GM12891 (cell line): ENCODE results near the gene ZNF385B.

ENCODE experiments used
- PAX5 ChIP-seq: IDR thresholded peaks from 2 replicates; pipeline ENCODE4 v1.6.1; 2011; ENCODE audit warnings: low read length, moderate library complexity, mild to moderate bottlenecking; ENCODE audit not compliant: insufficient read depth, severe bottlenecking
- POLR2A ChIP-seq: IDR thresholded peaks from 2 replicates; pipeline ENCODE4 v1.6.1; 2011; ENCODE audit warnings: low read depth, low read length, control low read depth
- POLR2AphosphoS5 ChIP-seq: IDR thresholded peaks from 2 replicates; pipeline ENCODE4 v1.6.1; 2011; ENCODE audit warnings: low read depth, low read length, control low read depth
- POU2F2 ChIP-seq: IDR thresholded peaks from 2 replicates; pipeline ENCODE4 v1.6.1; 2011; ENCODE audit warnings: low read depth, mild to moderate bottlenecking, control low read depth, low read length, moderate library complexity
- SPI1 ChIP-seq: IDR thresholded peaks from 2 replicates; pipeline ENCODE4 v1.6.1; 2011; ENCODE audit warnings: low read depth, low read length, control low read depth
- TAF1 ChIP-seq: IDR thresholded peaks from 2 replicates; pipeline ENCODE4 v1.6.1; 2011; ENCODE audit warnings: low read depth, low read length, control low read depth

GRCh38 chr2:179790235-179791217 lies 70.9 kb downstream of the ZNF385B start:
- TF ChIP-seq POLR2A (no peak), SPI1 (no peak), POLR2AphosphoS5 (no peak), TAF1 (no peak), PAX5 (no peak), POU2F2 (no peak)
